GM23248 (cell line): Measurements from ENCODE around the gene IFT80.
"Not testable (repeated sequence)": the region's sequence is repeated elsewhere in the genome, so short reads cannot be mapped to it uniquely, and the experiment has no call there.

Source experiments
- EZH2 ChIP-seq: fragments of 200-600 bp; sonication (generic); IDR thresholded peaks from 2 replicates; pipeline ENCODE4 v1.6.1; 2018; ENCODE audit warnings: antibody characterized with exemption, mild to moderate bottlenecking; ENCODE audit not compliant: insufficient read depth, poor library complexity, severe bottlenecking
- EZH2phosphoT487 ChIP-seq: fragments of 200-600 bp; sonication (generic); IDR thresholded peaks from 2 replicates; pipeline ENCODE4 v1.6.1; 2018; ENCODE audit warnings: antibody characterized with exemption, moderate library complexity, mild to moderate bottlenecking, low read depth; ENCODE audit not compliant: insufficient read depth

GRCh38 chr3:160326286-160326685 is 72.7 kb downstream of the IFT80 start:
- not testable (repeated sequence) for TF ChIP-seq EZH2phosphoT487, EZH2
